Mucosa of descending colon (tissue), 3 donors: ENCODE measurements around the gene KBTBD2. TPM values are rescaled to one million over a fixed set of nuclear protein-coding genes. Genes with fewer than 3 reads are reported as not detected.
A peak's percentile ranks its signal among the peaks of the same experiment; 100 is the strongest.

Experiments
- ATAC-seq: fragments of 200-7000 bp; cut with Tn5 transposase; one replicate; pipeline ENCODE4 v1.9.1; 2020; ENCODE audit warnings: mild to moderate bottlenecking, moderate library complexity
- DNase-seq, 3 donors: peaks; one replicate each; pipeline ENCODE4 v3.0.0-alpha.2; 2020
- H3K36me3 ChIP-seq: fragments of 200-600 bp; one replicate; pipeline ENCODE4 v1.8.0; 2021; ENCODE audit warnings: low read depth, mild to moderate bottlenecking
- H3K4me1 ChIP-seq: fragments of 200-600 bp; one replicate; pipeline ENCODE4 v1.8.0; 2021; ENCODE audit warnings: low read depth, mild to moderate bottlenecking
- H3K4me3 ChIP-seq: fragments of 200-600 bp; one replicate; pipeline ENCODE4 v1.8.0; 2021; ENCODE audit warnings: mild to moderate bottlenecking
- H3K9me3 ChIP-seq: fragments of 200-600 bp; one replicate; pipeline ENCODE4 v1.8.0; 2021; ENCODE audit warnings: mild to moderate bottlenecking
- intact Hi-C, 2 donors: fragments of 100-400 bp; cut with DNase I in 1 of 2; cut with micrococcal nuclease in 1 of 2; formaldehyde crosslinking; loops; one replicate each; pipeline versions ENCODE4 v1.11.0 to v1.11.1; 2022; cut with DNase I, micrococcal nuclease
- long read RNA-seq, 2 donors: library from polyadenylated mRNA; unstranded; transcript quantifications; one replicate each; pipeline ENCODE4 v2.0.0, GENCODE V29; 2019 to 2021
- total RNA-seq, 3 donors: library from RNA; stranded (reverse); fragmentation: NEBNext Ultra II Directional in 2 of 3; extraction: Animal tissue kit (Norgen Biotek cat#: 25700) in 2 of 3; gene quantifications; one replicate each; pipeline versions ENCODE4 v1.2.1 to v1.2.4, GENCODE V29; 2021 to 2023
- TF ChIP-seq, protein P1 (sequence below): fragments of 200-600 bp; IDR thresholded peaks from one replicate; pipeline ENCODE4 v1.8.0; 2022; ENCODE audit warnings: antibody characterized with exemption, mild to moderate bottlenecking
- donor health status: DM: no; HTN: no; CAD: no; lungs with moderate emphysema.
- donor health status: DM: no; HTN: no; CAD: no.
- donor health status: DM: no; HTN: yes; CAD: no.

KBTBD2 gene
- total RNA-seq = 10 to 100 TPM; 26.8 to 30.0 (median 26.9) TPM
- long read RNA-seq, donor 1, transcript KBTBD2-201 (4 exons, 3,745 nt) = major isoform, 26 of 33 reads
- long read RNA-seq, donor 1, partial matches to known transcripts = 0 of 33 reads
- long read RNA-seq, donor 1, other reads (novel, unspliced or antisense) = 7 of 33 reads
- long read RNA-seq, donor 2, partial matches to known transcripts = 0 of 4 reads
- long read RNA-seq, donor 2, other reads (novel, unspliced or antisense) = 4 of 4 reads

DNA sequence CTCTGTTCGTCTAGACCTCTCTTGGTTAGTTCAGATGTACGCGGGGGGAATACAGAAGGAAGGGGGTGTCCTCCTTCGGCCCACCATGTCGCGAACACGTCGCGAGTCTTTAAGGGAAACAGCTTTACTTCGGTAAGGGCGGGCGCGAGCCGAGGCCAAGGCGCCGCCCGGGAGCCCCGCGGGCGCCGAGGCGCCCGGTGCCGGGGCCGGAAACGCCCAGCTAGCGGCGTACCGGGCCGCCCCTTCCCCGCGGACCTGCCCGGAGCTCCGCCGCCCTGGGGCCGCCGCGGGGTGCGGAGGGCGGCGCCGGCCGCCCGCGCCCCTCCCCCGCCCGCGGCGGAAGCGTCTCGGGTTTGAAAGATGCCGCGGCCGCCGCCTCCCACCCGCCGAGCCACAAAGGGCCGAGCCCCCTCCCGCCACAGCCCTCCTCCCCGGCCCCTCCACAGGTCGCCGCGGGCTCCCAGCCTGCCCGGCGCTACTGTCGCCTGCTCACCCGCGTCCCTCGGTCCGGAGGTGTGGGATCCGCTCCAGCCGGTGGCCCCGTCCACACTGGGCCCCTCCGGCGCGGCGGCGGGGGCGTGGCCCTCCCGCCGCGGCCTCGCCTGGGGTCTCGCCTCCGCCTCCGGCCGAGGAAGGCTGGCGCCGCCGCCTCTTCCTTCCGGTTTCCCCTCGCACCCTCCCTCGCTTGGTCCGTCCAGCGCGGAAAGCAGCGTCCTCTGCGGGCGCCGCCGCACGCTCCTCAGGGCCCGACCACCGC is at the start of gene KBTBD2:
KBTBD2 (minus strand) TSS at position 718 of the 757 bp plus-strand sequence. CDS start 12,156 bp downstream, outside the sequence.
- no peaks in the 10 kb centered on the region for H3K9me3 ChIP-seq
- peak within 1 kb of the TSS; percentile 94 for H3K4me3 ChIP-seq
- DNase-seq = peak; percentile 79 to 93 (median 90)
- H3K36me3 ChIP-seq = no peaks in the 10 kb centered on the region
- ATAC-seq = peak; percentile 64
- H3K4me1 ChIP-seq = peaks cover 42% of the 10 kb centered on the region
- intact Hi-C loops = no loop called here
- TF ChIP-seq, protein P1, sequence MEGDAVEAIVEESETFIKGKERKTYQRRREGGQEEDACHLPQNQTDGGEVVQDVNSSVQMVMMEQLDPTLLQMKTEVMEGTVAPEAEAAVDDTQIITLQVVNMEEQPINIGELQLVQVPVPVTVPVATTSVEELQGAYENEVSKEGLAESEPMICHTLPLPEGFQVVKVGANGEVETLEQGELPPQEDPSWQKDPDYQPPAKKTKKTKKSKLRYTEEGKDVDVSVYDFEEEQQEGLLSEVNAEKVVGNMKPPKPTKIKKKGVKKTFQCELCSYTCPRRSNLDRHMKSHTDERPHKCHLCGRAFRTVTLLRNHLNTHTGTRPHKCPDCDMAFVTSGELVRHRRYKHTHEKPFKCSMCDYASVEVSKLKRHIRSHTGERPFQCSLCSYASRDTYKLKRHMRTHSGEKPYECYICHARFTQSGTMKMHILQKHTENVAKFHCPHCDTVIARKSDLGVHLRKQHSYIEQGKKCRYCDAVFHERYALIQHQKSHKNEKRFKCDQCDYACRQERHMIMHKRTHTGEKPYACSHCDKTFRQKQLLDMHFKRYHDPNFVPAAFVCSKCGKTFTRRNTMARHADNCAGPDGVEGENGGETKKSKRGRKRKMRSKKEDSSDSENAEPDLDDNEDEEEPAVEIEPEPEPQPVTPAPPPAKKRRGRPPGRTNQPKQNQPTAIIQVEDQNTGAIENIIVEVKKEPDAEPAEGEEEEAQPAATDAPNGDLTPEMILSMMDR = no peak

DNA sequence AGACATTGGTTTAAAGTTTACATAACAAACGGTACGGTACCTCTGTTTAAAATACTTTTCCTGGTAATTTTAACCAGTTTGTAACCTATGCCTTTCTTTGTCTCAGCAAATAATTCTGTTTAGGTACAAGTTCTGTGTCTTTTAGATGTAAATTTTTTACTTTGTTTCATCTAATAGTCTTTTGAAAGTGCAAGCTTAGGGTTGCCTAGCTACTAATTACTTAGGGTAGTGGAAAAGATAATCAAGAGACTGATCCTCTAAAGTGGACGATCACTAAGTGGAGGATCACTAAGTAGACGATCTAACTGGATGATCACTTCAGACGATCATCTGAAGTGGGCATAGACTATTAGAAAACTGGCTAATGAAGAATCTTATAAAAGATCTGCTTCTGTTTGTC is 49.6 kb upstream of the KBTBD2 start:
- no peak for DNase-seq
- TF ChIP-seq, protein P1 = no peak
- ATAC-seq = no peak
- H3K4me3 ChIP-seq = no peak overlapping the region
- H3K9me3 ChIP-seq = no peaks in the 10 kb centered on the region
- intact Hi-C loops = no loop called here
- no peaks in the 10 kb centered on the region for H3K36me3 ChIP-seq
- peaks cover 13% of the 10 kb centered on the region for H3K4me1 ChIP-seq

DNA sequence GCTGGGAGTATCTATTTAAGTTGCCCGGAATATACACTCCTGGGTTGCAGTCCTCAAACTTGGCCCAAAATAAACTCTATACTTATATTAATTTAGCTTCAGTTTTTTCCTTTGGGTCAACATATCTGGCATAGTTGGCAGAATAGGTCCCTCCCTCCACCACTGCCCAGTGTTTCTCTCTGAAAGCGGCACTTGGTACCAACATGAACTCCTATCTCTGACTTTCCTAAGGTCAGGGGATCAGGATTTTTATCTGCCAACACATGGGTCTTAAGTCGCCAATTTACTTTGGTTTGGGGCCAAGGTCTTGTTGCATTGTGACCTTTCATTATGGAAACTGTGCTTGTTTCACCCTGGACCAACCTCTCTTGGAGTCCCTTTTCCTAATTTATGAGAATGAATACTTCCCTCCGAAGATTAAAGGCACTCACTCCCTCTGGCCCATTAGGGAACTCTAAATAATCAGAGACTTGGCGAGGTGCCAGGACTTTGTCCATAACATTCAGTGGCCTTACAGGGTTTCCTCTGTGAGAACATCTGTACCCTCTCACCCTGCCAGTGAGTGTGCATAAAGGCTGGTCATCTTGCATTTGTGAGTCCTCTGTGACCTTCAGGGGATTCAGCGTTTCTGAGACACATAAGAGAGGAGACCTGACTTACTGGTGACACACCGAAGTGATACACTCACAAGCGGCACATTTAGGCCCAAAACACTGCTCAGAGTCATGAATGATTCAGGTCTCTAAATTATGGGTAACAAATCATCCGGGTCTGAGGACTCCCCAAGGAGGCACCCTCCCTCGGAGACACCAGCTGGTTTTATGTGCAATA is 46.0 kb upstream of the KBTBD2 start:
- no peak for ATAC-seq
- intact Hi-C loops = no loop called here
- peaks cover 14% of the 10 kb centered on the region for H3K4me1 ChIP-seq
- TF ChIP-seq, protein P1 = no peak
- H3K36me3 ChIP-seq = no peaks in the 10 kb centered on the region
- H3K4me3 ChIP-seq = no peak overlapping the region
- peak in 1 of 3 donors; percentile 44 for DNase-seq
- H3K9me3 ChIP-seq = no peaks in the 10 kb centered on the region

DNA sequence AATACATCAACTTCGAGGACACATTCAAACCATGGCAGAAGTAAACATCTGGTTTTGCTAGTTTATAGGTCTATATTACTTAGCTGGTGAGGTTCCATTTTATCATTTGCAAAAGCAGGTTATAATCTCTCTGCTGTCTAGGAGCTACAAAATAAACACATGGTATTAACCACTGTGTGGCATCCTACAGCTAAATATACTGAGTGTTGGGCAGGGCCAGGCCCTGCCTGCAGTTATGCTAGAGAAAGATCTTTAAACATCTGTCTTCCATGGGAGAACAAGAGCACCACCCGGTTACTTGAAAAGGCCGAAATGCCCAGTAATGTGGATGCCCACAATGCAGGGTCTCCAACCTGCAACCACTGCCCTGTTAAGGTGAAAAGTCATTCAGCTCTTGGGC is 45.1 kb upstream of the KBTBD2 start:
- peaks cover 13% of the 10 kb centered on the region for H3K4me1 ChIP-seq
- intact Hi-C loops = no loop called here
- TF ChIP-seq, protein P1 = no peak
- ATAC-seq = peak; percentile 34
- H3K4me3 ChIP-seq = no peak overlapping the region
- H3K36me3 ChIP-seq = no peaks in the 10 kb centered on the region
- DNase-seq = no peak
- no peaks in the 10 kb centered on the region for H3K9me3 ChIP-seq

DNA sequence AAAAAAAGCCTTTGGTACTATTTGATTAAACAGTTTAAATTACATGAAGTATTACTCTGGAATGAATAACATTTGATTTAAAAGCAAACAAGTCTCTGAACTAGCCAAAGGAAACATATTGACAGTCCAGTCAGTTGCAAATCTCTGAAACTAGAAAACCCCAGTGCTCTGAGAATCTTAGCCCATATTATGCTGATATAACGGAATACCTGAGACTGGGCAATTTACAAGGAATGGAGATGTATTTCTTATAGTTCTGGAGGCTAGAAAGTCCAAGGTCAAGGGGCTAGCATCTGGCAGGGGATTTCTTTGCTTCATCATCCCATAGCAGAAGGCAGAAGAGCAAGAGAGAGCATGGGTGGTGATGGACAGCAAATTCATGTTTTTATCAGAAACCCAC is 44.0 kb upstream of the KBTBD2 start:
- Histone ChIP-seq H3K36me3 (no peaks in the 10 kb centered on the region), H3K4me1 (peaks cover 3% of the 10 kb centered on the region), H3K9me3 (no peaks in the 10 kb centered on the region), H3K4me3 (no peak overlapping the region)
- no peak for ATAC-seq
- no peak for DNase-seq
- intact Hi-C loops = no loop called here
- TF ChIP-seq, protein P1 = no peak
